ENCODE measurements around the gene NHLRC2.
"Not testable (repeated sequence)": the region's sequence is repeated elsewhere in the genome, so short reads cannot be mapped to it uniquely, and the experiment has no call there.

The NHLRC2 gene

GRCh38 chr10:113912582-113912981 is 58.1 kb downstream of the NHLRC2 start:
- DNase-seq, result no peak

- DNase-seq, result no peak
Observed at GRCh38 chr10:113914956-113915355, 60.5 kb downstream of the NHLRC2 start.

- no peak for DNase-seq
Observed at GRCh38 chr10:113915540-113915939, 61.1 kb downstream of the NHLRC2 start.

GRCh38 chr10:113916053-113916452 is 61.6 kb downstream of the NHLRC2 start:
- no peak for DNase-seq

- DNase-seq, result peak; percentile 47
Observed at GRCh38 chr10:113917636-113918035, 63.2 kb downstream of the NHLRC2 start.

GRCh38 chr10:113920114-113920513 is 65.7 kb downstream of the NHLRC2 start:
- DNase-seq, result no peak

- peak; percentile 22 for DNase-seq
Observed at GRCh38 chr10:113920875-113921274, 66.4 kb downstream of the NHLRC2 start.

- DNase-seq, result peak; percentile 55
Observed at GRCh38 chr10:113921561-113922370, 67.3 kb downstream of the NHLRC2 start.

- no peak for DNase-seq
Observed at GRCh38 chr10:113922787-113923570, 68.5 kb downstream of the NHLRC2 start.

GRCh38 chr10:113924186-113924585 is 69.7 kb downstream of the NHLRC2 start:
- no peak for DNase-seq

GRCh38 chr10:113924664-113925063 is 70.2 kb downstream of the NHLRC2 start:
- no peak for DNase-seq

GRCh38 chr10:113927440-113927839 is 73.0 kb downstream of the NHLRC2 start:
- DNase-seq, result no peak

- no peak for DNase-seq
Observed at GRCh38 chr10:113928830-113929229, 74.4 kb downstream of the NHLRC2 start.

GRCh38 chr10:113929522-113929921 is 75.1 kb downstream of the NHLRC2 start:
- no peak for DNase-seq

- DNase-seq, result no peak
Observed at GRCh38 chr10:113930482-113931057, 76.1 kb downstream of the NHLRC2 start.

- DNase-seq, result no peak
Observed at GRCh38 chr10:113932854-113933253, 78.4 kb downstream of the NHLRC2 start.

GRCh38 chr10:113933894-113934532 is 79.6 kb downstream of the NHLRC2 start:
- DNase-seq, result no peak

- no peak for DNase-seq
Observed at GRCh38 chr10:113937258-113937657, 82.8 kb downstream of the NHLRC2 start.

- DNase-seq, result no peak
Observed at GRCh38 chr10:113937756-113938155, 83.3 kb downstream of the NHLRC2 start.

- DNase-seq, result peak; percentile 20
Observed at GRCh38 chr10:113939212-113939860, 84.9 kb downstream of the NHLRC2 start.

- no peak for DNase-seq
Observed at GRCh38 chr10:113941140-113941539, 86.7 kb downstream of the NHLRC2 start.

- DNase-seq, result not testable (repeated sequence)
Observed at GRCh38 chr10:113943196-113943595, 88.7 kb downstream of the NHLRC2 start.

Measured in hematopoietic multipotent progenitor cell treated with erythropoietin and hydrocortisone succinate and interleukin-3 and kit ligand, for 4 days (in vitro differentiated cells).